ENCODE measurements around the gene PNPLA5. TPM values are rescaled to one million over a fixed set of nuclear protein-coding genes. Genes with fewer than 3 reads are reported as not detected.

PNPLA5 gene
- total RNA-seq, 1 donor from 2014 or later: not detected

GRCh38 chr22:43890901-43891331 lies 897 bp downstream of the PNPLA5 start:
- no peak overlapping the region for H3K27ac Mint-ChIP-seq (ENCODE audit: unreplicated experiment)
- no peak for TF ChIP-seq CTCF (IDR thresholded peaks at IDR 0.05; ENCODE audit: partially characterized antibody, unreplicated experiment)

GRCh38 chr22:43889860-43890253 lies 2.0 kb downstream of the PNPLA5 start:
- no peak for DNase-seq
- no peak overlapping the region for H3K4me3 Mint-ChIP-seq (ENCODE audit: unreplicated experiment)
- H3K4me1 Mint-ChIP-seq (ENCODE audit: low read depth, unreplicated experiment): no peaks in the 10 kb centered on the region
- no peak for TF ChIP-seq CTCF (IDR thresholded peaks at IDR 0.05; ENCODE audit: partially characterized antibody, unreplicated experiment)
- H3K36me3 Mint-ChIP-seq (ENCODE audit: unreplicated experiment): no peaks in the 10 kb centered on the region
- H3K27ac Mint-ChIP-seq (ENCODE audit: unreplicated experiment): no peak overlapping the region
- H3K9me3 Mint-ChIP-seq (ENCODE audit: unreplicated experiment): no peaks in the 10 kb centered on the region
- peaks cover 7% of the 10 kb centered on the region for H3K27me3 Mint-ChIP-seq (ENCODE audit: unreplicated experiment)

More at GRCh38 chr22:43890901-43891331, 897 bp downstream of the PNPLA5 start:
- no peak overlapping the region for H3K4me3 Mint-ChIP-seq (ENCODE audit: unreplicated experiment)
- H3K27me3 Mint-ChIP-seq (ENCODE audit: unreplicated experiment): peaks cover 5% of the 10 kb centered on the region
- no peak for DNase-seq
- no peaks in the 10 kb centered on the region for H3K9me3 Mint-ChIP-seq (ENCODE audit: unreplicated experiment)
- H3K4me1 Mint-ChIP-seq (ENCODE audit: low read depth, unreplicated experiment): no peaks in the 10 kb centered on the region
- no peaks in the 10 kb centered on the region for H3K36me3 Mint-ChIP-seq (ENCODE audit: unreplicated experiment)

- Mint-ChIP-seq H3K36me3 (ENCODE audit: unreplicated experiment) (no peaks in the 10 kb centered on the region), H3K9me3 (ENCODE audit: unreplicated experiment) (no peaks in the 10 kb centered on the region), H3K27ac (ENCODE audit: unreplicated experiment) (no peak overlapping the region), H3K27me3 (ENCODE audit: unreplicated experiment) (peaks cover 12% of the 10 kb centered on the region), H3K4me3 (ENCODE audit: unreplicated experiment) (no peak overlapping the region), H3K4me1 (ENCODE audit: low read depth, unreplicated experiment) (no peaks in the 10 kb centered on the region)
- DNase-seq: no peak
- no peak for TF ChIP-seq CTCF (IDR thresholded peaks at IDR 0.05; ENCODE audit: partially characterized antibody, unreplicated experiment)
Observed at GRCh38 chr22:43889201-43889859, 2.5 kb downstream of the PNPLA5 start.

GRCh38 chr22:43888740-43889139 lies 3.1 kb downstream of the PNPLA5 start:
- Mint-ChIP-seq H3K4me3 (ENCODE audit: unreplicated experiment) (no peak overlapping the region), H3K4me1 (ENCODE audit: low read depth, unreplicated experiment) (no peaks in the 10 kb centered on the region), H3K9me3 (ENCODE audit: unreplicated experiment) (no peaks in the 10 kb centered on the region), H3K36me3 (ENCODE audit: unreplicated experiment) (no peaks in the 10 kb centered on the region), H3K27ac (ENCODE audit: unreplicated experiment) (no peak overlapping the region), H3K27me3 (ENCODE audit: unreplicated experiment) (peaks cover 12% of the 10 kb centered on the region)
- no peak for DNase-seq
- TF ChIP-seq CTCF (IDR thresholded peaks at IDR 0.05; ENCODE audit: partially characterized antibody, unreplicated experiment): no peak

GRCh38 chr22:43887391-43887790 lies 4.4 kb downstream of the PNPLA5 start:
- no peaks in the 10 kb centered on the region for H3K36me3 Mint-ChIP-seq (ENCODE audit: unreplicated experiment)
- no peaks in the 10 kb centered on the region for H3K9me3 Mint-ChIP-seq (ENCODE audit: unreplicated experiment)
- no peak for DNase-seq
- no peak overlapping the region for H3K4me3 Mint-ChIP-seq (ENCODE audit: unreplicated experiment)
- no peak overlapping the region for H3K27ac Mint-ChIP-seq (ENCODE audit: unreplicated experiment)
- peaks cover 12% of the 10 kb centered on the region for H3K27me3 Mint-ChIP-seq (ENCODE audit: unreplicated experiment)
- TF ChIP-seq CTCF (IDR thresholded peaks at IDR 0.05; ENCODE audit: partially characterized antibody, unreplicated experiment): no peak
- H3K4me1 Mint-ChIP-seq (ENCODE audit: low read depth, unreplicated experiment): no peaks in the 10 kb centered on the region
